ENCODE results near the gene PARD6B. TPM values are rescaled to one million over a fixed set of nuclear protein-coding genes. Genes with fewer than 3 reads are reported as not detected.

PARD6B gene
- total and polyA plus RNA-seq, 7 donors, result 0.83 to 5.1 (median 1.8) TPM

DNA sequence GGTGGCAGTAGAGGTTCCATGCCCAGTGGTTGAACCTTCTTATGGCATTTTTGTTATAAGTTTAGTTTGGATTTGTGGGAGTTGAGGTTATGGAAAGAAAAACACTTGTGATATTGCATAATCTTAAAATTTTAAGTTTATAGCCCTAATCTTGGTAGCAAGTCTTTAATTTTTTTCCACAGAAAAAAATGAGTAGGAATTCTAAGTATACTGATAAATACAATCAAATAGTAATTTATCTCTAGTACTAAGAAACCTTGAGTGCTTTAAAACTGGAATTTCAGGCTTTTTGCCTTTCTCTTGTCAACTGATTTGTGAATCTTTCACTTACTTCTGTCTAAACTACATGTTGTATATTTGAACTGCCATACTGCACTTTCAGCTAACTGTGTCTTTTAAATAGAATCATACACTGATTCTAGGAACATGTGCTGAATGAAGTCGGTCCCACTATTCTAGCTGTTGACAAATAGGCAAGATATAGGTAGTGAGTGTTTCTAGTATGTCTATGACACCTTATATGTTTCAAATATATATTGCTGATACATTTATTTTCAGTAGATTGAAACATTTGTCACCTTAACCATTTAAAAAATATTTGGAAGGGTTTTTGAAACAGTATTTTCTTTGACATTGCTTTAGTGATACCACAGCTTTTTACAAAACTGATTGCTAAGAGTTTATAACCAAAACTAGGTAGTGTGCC lies 2.4 kb downstream of the PARD6B start:
- intact Hi-C loops (cut with DNase I), result no loop called here
- no peak for TF ChIP-seq EP300 (IDR thresholded peaks at IDR 0.05)
- TF ChIP-seq CTCF (IDR thresholded peaks at IDR 0.05), result no peak
- TF ChIP-seq POLR2AphosphoS5 (IDR thresholded peaks at IDR 0.05), result no peak
- no peak for TF ChIP-seq POLR2A (IDR thresholded peaks at IDR 0.05)
- DNase-seq, result no peak
- Histone ChIP-seq H3K27me3 (no peaks in the 10 kb centered on the region), H3K4me3 (no peak overlapping the region), H3K27ac (no peak overlapping the region), H3K36me3 (no peaks in the 10 kb centered on the region), H3K4me1 (peaks cover 0 to 19% (median 14%) of the 10 kb centered on the region in 4 donors), H3K9me3 (no peaks in the 10 kb centered on the region)
- WGBS, 2 donors, result 52 to 79% methylated on average over 1 of the region's 1 CpG

GRCh38 chr20:50734730-50735679 lies 3.6 kb downstream of the PARD6B start:
- intact Hi-C loops (cut with DNase I), result no loop called here
- H3K27ac ChIP-seq, result no peak overlapping the region

GRCh38 chr20:50735813-50736212 lies 4.4 kb downstream of the PARD6B start:
- DNase-seq, result no peak
- intact Hi-C loops (cut with DNase I), result no loop called here
- H3K4me3 ChIP-seq, result no peak overlapping the region
- no peaks in the 10 kb centered on the region for H3K9me3 ChIP-seq
- no peaks in the 10 kb centered on the region for H3K36me3 ChIP-seq
- no peaks in the 10 kb centered on the region for H3K27me3 ChIP-seq
- H3K4me1 ChIP-seq, result peaks cover 0 to 12% (median 11%) of the 10 kb centered on the region in 4 donors
- no peak overlapping the region for H3K27ac ChIP-seq
- TF ChIP-seq POLR2AphosphoS5 (IDR thresholded peaks at IDR 0.05) (no peak), EP300 (IDR thresholded peaks at IDR 0.05) (no peak), POLR2A (IDR thresholded peaks at IDR 0.05) (no peak), CTCF (IDR thresholded peaks at IDR 0.05) (no peak)

More at GRCh38 chr20:50734730-50735679, 3.6 kb downstream of the PARD6B start:
- TF ChIP-seq POLR2A (IDR thresholded peaks at IDR 0.05), result no peak
- no peak for TF ChIP-seq POLR2AphosphoS5 (IDR thresholded peaks at IDR 0.05)
- TF ChIP-seq EP300 (IDR thresholded peaks at IDR 0.05), result no peak
- no peak for TF ChIP-seq CTCF (IDR thresholded peaks at IDR 0.05)
- Histone ChIP-seq H3K27me3 (no peaks in the 10 kb centered on the region), H3K4me1 (peaks cover 0 to 19% (median 14%) of the 10 kb centered on the region in 4 donors), H3K9me3 (no peaks in the 10 kb centered on the region), H3K4me3 (no peak overlapping the region), H3K36me3 (no peaks in the 10 kb centered on the region)
- no peak for DNase-seq
- WGBS, 2 donors, result 79 to 88% methylated on average over 9 of the region's 9 CpGs

DNA sequence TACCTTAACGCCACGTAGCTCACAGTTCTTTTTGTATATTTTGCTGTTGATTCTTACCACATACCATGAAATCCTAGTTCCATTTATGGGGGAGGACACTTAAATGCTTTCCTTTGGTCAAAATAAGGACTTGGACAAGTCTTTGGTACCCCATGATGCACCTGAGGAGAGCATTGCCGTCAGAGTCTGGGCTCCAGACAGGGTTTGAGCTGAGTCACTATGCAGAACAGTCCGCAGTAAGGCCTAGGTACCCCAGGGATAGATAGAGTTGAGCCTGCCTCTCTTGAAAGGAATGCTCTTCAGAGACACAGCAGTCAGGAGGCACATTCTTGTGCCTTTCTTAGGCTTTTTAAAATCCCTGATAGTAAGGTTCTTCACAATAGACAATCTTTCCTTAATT lies 6.0 kb downstream of the PARD6B start:
- Histone ChIP-seq H3K27me3 (no peaks in the 10 kb centered on the region), H3K27ac (no peak overlapping the region), H3K36me3 (no peaks in the 10 kb centered on the region), H3K4me1 (peaks cover 0 to 2% (median 2%) of the 10 kb centered on the region in 4 donors), H3K9me3 (no peaks in the 10 kb centered on the region), H3K4me3 (no peak overlapping the region)
- intact Hi-C loops (cut with DNase I), result no loop called here
- no peak for DNase-seq
- 90 to 95% methylated on average over 4 of the region's 4 CpGs for WGBS, 2 donors
- TF ChIP-seq CTCF (IDR thresholded peaks at IDR 0.05) (no peak), POLR2AphosphoS5 (IDR thresholded peaks at IDR 0.05) (no peak), EP300 (IDR thresholded peaks at IDR 0.05) (no peak), POLR2A (IDR thresholded peaks at IDR 0.05) (no peak)

Data from sigmoid colon (tissue), 7 donors.